Stimulated activated CD8-positive, alpha-beta memory T cell treated with anti-CD3 and anti-CD28 coated beads, Interleukin-12 subunit alpha, Interleukin-12 subunit beta, amount 100 ng/mL, for 4 hours (primary cell): ENCODE data around the gene CCNL1.

Experiments
- DNase-seq: peaks from one replicate; pipeline ENCODE4 v3.0.0-alpha.2; 2020; ENCODE audit warnings: low read depth

CCNL1 gene

DNA sequence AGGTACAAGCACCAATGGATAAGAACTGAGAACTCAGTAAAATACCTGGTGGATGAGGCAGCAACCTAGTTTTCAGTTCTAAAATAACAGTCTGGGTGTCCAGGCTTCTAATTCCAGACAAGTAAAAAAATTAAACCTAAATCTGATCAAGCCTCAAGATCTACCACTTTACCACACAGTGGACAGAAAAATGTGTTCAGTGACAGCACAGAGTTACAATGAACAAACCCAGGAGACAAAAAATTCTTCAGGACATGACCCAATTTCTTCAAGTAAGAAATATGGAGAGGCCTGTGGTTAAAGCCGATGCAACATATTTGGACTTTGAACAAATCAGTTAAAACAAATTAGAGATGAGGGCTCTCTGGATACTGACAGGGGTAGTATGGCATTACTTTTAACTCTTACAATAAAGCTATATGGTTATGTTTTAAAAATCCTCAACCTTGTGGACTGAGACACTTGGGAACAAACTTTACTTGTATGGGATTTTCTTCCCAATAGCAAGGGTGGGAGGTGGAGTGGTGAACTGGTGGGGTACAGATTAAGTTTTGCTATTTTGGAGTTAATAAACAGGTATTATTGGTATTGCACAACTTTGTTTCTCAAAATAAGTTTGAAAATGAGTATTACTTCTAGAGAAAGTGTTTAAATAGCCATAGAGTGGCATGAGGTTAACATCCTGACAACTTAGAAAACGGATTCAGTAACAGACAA, 14.2 kb downstream of the CCNL1 start:
- DNase-seq, result no peak

DNA sequence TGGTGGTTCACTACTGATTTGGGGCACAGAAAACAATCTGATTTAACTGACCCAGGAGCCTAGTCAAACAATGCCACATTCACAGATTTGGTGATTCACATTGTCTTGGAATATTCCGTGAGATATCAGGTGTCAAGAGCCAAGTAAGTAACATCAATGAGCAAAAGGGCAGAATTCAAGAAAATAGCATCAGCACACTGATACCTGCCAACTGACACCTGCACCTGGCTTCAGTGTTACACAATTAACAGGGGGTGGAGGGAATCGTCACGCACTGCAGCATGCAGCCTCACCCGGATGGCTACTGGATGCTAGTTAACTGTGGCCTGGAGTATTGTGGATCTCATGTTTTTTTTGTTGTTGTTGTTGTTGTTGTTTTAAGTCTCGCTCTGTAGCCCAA, 17.6 kb downstream of the CCNL1 start:
- no peak for DNase-seq

DNA sequence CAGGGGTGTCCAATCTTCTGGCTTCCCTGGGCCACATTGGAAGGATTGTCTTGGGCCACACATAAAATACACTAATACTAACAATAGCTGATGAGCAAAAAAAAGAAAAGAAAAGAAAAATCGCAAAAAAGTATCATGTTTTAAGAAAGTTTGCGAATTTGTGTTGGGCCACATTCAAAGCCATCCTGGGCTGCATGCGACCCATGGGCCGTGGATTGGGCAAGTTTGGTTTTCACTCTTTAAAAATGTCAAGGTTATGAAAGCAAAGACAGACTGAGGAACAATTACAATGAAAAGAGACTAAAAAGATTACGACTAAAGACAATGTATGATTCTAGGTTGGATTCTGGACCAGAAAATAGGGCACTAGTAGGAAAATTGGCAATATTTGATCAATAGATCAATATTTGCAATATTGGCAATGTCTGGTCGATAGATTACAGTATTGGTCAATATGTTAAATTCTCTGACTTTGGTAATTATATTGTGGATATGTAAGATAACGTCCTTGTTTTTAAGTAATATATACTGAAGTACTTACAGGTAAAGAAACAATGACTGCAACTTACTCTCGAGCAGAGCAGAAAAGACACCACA, 19.9 kb downstream of the CCNL1 start:
- no peak for DNase-seq

DNA sequence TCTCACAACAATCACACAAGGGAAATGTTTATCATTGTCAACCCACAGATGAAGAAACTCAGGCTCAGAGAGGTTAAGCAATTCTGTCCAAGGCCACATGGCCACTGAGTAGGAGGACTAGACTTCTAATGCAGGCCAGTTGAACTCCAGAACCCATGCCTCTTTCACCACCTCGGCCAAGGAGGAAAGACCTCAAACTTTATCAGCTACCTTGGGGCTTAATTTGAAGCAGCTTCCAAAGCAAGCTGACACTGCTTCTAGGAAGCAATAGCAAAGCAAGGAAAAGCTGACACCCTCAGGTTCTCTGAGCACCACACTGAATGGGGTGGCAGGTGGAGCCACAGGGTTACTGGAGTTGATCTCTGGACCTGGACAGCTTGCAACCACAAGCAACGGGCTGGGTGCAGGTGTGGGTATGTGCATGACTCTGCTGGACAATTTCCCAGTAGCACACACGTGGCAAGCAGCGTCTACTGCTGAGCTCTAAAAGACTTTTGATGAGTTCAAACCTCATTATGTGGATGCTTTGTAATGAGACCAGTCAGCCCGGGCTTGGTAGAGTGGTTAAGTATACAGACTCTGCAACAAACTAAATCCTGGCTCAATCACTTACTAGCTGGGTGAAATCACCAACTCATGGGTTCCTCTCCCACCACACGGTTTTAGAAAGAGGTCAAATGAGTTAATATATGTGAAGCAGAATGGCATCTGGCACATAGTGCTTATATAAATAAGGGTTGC, 23.1 kb downstream of the CCNL1 start:
- DNase-seq, result no peak

DNA sequence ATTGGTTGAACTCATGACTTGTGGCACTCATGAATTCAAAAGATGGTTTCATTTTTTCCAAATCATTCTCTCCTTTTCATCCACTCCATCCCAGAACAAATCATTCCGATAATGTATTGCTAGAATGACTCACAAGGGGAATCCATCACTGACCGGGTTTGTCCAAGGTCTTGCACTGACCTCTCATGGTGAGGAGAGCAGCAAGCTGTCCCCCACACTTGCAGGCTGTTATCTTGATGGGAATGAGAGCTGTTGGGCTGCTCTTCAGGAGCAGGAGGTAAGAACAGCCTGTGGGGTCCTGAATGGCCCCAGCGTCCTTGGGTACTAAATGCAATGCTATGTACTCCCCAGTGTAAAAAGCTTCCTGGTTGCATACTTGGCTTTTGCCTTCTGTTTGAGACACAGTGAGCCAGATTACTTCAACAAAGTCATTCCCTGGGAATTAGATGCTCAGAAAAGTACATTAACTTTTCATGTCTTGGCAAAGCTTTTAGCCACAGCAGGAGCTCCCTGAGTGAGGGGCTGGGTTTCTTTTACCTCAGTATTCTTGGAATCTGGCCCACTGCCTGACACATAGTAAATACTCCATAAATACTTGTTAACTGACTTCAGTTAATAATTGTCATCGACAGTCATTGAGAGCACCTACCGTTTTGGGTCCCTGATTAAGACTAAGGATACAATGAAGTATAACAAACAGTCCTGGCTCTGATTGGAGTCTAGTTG, 24.1 kb downstream of the CCNL1 start:
- no peak for DNase-seq

DNA sequence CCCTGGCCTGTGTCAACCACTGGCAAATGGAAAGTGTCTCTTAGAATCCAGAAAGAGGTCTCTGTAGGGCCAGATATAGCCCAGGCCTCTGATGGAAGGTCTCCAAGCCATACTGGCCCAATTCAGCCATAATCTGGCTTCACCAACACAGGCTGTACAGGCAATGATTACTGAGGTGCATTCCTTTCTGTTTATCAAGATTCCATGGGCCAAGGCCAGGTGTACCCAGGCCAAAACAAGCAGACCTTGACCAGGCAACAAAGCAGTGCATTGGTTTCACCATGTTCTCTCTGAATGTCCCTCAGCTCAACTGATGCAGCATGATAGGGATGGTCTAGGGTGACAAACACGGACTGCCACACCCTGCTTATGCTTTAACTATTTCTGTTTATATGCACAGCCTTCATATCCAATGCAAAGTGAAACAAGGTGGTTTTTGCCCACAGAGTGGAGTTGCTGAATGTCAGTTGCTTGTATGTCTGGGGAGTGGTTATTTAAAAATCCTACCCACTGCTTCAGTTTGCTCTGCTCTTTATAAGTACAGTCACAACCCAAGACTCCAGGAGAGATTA, 25.2 kb downstream of the CCNL1 start:
- no peak for DNase-seq

DNA sequence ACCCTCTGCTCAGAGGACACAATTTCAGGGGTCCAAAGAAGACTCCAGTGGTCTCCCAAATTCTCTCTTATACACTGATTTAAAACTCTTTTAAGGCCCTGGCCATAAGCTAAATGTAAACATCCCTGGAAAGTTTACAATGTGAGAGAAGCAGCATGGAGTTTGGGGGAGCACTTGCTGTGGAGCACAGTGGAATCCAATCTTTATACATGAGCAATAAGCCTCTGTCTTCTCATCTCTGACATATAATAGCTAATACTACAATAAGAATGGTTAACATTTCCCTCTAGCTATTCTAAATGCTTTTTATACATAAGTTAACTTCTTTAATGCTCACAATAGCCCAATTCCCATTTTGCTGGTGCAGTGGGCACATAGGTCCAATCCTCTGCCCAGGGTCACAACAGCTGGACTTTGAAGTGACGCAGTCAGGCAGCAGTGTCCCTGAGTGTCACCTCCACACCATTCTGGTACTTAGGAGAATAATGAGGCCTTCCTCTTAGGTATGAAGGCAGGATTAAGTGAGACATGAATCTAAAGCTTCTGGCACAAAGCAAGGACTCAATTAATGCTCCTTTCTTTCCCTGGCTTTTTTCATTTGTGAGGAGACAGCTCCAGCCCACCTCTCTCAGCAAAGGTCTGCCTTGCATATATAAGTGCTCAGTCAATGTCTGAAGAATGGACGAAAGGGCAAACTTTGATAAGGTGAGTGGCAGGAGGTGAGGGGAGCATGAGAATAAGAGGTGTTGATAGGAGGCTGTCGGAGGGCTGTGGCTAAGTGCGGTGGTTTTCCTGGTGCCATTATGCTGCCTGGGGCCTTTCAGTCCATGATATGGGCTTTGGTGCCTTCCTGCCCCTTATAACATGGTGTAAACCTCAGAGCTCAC, 26.3 kb downstream of the CCNL1 start:
- DNase-seq, result no peak

DNA sequence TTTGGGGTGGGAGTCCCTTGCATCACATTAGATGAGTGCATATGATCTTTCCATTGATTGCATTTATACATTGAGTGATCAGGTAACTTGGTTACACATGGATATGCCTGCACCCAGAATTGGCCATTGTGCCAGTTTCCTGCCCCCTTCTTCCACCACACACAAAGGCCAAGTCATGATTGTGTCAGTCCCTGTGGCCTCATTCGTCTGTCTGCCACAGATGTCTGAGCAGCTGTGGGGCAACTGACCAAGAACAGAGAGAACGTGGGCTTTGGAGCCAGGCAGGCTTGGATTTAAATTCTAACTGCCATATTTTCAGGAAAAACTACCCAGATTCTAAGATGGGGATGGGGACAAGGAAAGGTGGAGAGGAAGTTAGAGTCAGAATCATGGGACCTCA, 27.0 kb downstream of the CCNL1 start:
- DNase-seq, result no peak

DNA sequence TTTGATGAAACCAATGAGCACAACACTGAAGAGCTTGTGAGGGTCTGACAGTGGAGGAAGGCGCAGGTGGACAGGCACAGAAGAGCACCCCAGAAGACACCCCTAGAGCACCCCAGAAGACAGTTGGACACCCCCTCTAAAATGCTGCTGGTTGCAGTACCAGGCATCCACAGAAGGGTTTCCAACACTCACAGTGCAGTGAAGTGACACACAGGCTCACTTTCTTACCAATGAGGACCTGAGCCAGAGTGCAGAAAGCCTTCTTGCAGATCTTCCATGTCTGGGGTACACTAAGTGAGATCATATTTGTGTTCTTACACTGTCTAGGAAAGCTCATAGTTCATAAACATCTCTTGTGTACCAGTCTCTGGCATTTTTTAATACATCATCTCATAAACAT, 27.6 kb downstream of the CCNL1 start:
- no peak for DNase-seq

DNA sequence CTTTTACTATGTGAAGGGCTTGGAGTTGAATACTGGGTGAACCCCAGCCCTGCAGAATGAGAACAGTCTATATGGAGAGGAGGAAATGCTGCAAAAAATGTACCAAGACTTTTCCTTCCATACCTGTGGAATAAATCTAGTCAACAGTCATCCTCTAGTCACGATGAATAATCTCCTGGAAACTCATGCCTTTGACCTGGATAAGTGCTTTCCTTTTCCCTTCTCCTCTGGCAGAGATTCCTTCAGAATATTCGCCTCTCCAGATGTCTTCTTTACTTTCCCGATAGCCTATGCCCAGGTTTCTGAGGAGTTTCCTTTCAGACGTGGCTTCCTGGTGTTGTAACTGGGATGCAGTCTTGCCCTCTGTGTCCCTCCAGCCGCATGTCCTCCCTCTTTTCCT, 28.1 kb downstream of the CCNL1 start:
- DNase-seq, result no peak

DNA sequence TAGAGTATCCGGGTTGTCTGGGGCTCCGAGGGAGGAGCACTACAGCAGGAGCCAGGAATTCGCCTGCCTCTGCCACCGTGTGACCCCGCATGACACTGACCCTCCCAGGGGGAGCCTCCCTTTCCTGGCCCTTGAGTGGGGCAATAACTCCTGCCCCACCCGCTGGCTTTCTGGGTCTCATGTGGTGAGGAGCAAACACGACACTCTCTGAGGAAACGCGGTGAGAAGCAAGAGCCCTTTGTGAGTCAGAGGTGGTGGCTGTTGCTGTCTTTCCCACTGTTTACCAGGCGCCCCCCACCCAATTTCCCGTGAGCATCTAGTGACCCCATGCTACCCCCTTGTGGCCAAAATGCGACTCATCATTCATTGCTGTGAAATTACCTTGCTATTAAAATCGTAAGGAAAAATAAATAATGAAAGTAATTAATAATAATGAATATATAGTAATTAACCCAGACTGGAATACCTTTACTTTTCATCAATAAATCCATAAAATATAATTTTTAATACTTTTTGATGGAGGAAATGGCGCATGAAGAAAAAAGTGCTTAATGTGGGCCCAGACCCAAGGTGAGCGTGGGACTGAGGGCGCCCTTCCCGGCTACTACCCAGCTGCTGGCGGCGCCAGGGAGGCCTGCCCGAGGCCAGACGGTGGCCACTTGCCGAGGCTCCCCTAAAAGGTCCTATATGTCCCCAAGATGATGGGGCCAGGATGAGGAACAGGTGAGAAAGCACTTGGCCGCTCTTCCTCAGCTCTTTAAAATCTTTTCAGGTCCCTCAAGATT, 29.3 kb downstream of the CCNL1 start:
- peak; percentile 38 for DNase-seq

DNA sequence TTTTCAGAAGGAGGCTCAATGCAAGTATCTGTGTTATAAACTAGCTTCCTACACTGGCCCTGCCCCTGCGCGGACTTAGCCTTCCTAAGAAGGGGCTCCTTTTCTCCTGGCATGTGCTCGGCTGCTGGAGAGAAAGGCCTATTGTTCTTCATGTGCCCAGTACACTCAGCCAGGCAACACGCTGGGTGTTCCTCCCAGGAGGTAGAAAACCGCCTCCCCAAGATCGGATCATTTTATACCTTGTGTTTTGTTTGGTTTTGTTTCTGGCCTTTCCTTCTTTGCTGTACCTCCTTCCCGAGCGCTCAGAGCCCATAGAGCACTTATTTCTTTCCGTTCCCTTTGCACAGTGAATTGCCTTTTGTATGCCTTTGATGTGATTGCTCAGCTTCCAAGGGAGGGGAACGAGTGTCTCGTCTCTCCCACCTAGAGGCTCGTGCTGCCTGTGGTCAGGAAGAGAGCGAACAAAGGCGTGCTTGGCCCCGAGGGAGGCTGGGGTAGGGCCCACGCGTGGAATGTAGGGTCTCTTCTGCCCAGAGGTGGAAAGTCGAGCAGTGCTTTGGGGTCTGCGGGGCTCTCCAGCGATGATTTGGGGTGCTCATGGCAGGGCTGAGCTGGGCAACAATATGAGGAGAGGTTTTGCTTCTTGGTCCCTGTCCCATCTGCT, 30.0 kb downstream of the CCNL1 start:
- DNase-seq, result no peak

DNA sequence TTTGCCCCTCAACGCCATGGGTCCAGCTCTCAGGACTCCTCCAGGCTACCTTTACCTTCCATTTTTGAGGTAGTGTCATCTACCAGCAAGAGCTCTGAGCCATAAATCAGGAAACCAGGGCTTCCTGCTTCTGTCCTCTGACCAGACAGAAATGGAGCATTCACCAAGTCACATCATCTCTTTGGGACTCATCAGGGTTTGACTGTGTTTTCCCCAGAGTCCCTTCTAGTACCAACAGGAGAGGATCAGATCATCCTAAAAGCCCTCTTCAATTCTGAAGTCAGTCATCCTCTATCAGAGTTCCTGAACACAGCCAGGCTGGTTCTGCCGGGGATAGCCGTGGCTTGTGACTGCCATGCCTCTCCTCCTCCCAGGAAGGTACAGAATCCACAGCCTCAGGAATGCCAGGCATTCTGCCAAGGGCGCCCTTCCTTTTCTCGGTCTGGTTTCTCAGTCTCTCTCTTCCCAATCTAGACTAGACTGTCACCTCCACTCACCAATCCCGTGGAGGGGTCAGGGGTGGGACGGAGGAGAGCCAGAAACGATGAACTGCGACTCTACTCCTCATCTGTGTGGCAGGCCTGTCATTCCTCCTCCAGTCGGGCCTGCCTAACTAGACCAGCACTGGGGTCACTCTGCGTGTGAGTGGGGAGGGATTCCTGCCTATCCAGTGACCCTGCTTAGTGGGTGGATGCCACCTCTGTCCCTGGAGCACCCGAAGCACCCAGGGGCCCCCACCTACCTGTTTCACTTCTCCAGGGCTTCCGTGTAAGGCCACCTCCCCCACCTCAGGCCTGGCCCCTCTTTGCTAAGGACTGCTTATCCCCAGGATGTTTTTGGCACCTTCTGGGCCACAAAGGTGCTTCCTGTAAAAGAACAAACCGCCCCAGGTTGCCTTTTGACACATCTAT, 30.9 kb downstream of the CCNL1 start:
- no peak for DNase-seq

DNA sequence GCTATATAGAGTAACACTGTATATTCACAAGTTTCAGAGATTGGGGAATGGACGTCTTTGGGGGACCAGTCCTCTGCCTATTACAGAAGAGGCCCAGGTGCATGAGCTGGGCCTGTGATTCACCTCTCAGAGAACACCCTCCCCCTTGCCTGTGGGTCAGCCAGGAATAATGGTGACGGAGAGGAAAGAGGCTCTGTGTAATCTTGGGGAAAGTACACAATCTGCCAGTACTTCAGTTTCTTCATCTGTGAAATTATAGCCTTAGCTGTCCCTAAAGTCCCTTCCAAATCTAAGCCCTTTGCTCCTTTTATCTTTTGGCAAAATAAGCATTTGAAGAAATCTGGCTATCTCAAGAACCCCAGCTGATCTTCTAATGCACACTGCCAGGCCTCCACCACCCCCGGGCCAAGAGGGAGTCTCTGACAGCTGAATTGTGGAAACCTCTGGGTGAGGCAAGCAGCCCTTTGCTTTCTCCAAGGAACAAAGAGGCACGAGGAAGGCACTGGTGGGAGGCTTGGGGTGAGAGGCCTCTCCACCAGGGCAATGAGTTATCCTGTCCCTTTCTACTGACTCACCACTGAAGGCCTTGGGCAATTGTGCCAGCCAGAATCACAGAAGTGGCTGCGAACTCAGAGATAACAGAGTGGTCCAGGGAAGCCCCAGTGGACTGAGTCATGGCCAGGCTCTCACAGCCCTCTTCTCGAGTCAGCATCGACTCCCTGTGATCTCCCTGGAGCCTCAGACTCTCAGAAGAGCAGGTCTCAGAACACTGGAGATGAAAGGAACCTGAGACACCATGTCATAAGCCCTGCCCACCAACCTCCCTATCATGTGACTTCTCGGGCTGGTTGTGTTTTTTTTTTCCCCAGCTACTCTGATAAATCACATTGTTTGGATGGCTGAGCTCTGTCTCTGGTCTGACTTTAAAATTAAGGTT, 31.8 kb downstream of the CCNL1 start:
- peak; percentile 28 for DNase-seq

DNA sequence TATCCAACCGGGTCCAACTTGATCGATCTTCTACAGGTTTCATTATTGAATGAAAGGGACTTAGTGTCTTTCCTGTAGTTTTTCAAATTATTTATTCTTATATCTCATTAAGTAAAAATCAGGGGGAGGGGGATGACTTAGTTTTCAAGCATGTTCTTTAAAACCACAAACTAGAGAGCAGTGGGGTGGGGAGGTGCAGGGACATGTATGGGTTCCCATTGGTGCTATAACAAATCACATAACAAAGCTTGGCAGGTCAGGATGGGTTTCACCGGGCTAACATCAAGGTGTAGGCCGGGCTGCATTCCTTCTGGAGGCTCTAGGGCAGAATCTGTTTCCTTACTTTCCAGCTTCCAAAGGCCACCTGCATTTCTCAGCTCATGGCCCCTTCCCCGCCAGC, 32.7 kb downstream of the CCNL1 start:
- DNase-seq, result no peak

DNA sequence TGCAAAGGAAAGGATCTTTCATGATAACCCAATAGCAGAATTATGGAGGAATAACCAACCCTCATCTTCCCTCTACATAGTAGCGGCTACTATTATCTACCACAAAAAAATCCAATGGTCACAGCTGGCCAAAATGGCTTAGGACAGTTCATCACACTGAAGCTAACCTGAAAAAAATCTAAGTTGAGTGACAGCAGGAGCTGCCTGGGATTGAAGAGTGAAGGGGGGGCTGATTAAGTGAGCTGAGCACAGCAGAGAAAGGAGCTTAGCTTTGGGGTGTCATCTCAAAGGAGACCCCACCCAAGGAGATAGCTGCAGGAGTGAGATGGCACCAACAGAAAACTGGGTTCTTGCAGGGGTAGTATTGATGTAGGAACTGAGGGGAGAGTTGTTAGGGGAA, 33.6 kb downstream of the CCNL1 start:
- DNase-seq, result no peak

DNA sequence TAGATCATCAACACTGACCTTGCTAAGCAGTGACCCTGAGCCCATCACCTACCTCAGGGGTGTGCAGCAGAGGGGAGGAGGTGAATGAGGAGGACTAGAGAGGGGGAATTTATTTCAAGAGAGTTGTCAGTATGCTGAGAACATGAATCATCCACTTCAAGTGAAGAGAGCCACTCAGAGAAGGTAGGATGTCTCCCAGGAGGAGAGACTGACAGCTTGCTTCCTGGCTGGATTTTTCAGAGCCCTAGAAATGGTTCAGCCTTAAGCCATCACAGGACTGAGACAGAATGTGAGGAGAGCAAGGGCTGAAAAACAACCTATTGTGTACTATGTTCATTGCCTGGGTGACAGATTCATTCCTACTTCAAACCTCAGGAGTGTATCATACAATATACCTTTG, 34.8 kb downstream of the CCNL1 start:
- DNase-seq, result no peak

DNA sequence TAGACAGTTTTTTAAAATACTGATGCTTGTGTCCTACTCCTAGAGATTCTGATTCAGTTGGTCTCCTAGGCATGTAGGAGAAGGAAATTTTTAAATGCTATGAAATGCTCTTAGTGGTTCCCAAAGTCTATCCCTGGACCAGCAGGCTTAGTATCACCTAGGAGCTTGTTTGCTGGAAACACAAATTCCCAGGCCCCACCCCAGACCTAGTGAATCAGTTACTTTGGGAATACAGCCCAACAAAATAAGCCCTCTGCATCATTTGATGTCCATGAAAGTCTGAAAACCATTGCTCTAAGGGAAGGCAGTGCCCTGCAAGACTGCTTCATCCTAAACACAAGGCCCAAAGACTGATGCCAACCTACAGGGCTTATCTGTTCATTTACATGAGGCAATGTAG, 36.3 kb downstream of the CCNL1 start:
- no peak for DNase-seq
